Left lung (tissue), 10 donors: Measurements from ENCODE around the gene MSX2. TPM values are rescaled to one million over a fixed set of nuclear protein-coding genes. Genes with fewer than 3 reads are reported as not detected.
A peak's percentile ranks its signal among the peaks of the same experiment; 100 is the strongest.

Experiments used
- ATAC-seq: fragments of 200-7000 bp; cut with Tn5 transposase; one replicate; pipeline ENCODE4 v1.9.1; 2020; ENCODE audit warnings: moderate library complexity
- DNase-seq, 4 donors: peaks; one replicate each; pipeline ENCODE4 v3.0.0-alpha.2; 2013 to 2020
- H3K27ac ChIP-seq, 2 donors: fragments of 200-600 bp; sonication (generic) in 1 of 2; one replicate each; pipeline versions ENCODE4 v1.5.0 to v1.8.0; 2020 to 2021
- H3K27me3 ChIP-seq, 2 donors: fragments of 200-600 bp; sonication (generic) in 1 of 2; one replicate each; pipeline versions ENCODE4 v1.5.0 to v1.8.0; 2020 to 2021
- H3K36me3 ChIP-seq, 2 donors: fragments of 200-600 bp; sonication (generic) in 1 of 2; one replicate each; pipeline versions ENCODE4 v1.5.0 to v1.8.0; 2020 to 2021
- H3K4me1 ChIP-seq, 2 donors: fragments of 200-600 bp; one replicate each; pipeline ENCODE4 v1.8.0; 2021
- H3K4me3 ChIP-seq, 2 donors: fragments of 200-600 bp; sonication (generic) in 1 of 2; one replicate each; pipeline versions ENCODE4 v1.5.0 to v1.8.0; 2020 to 2021; ENCODE audit warnings: mild to moderate bottlenecking in 1 of 2
- H3K9me3 ChIP-seq, 2 donors: fragments of 200-600 bp; sonication (generic) in 1 of 2; one replicate each; pipeline versions ENCODE4 v1.5.0 to v1.8.0; 2020 to 2021
- CTCF ChIP-seq, 2 donors: fragments of 200-600 bp; sonication (generic) in 1 of 2; IDR thresholded peaks; one replicate each; pipeline versions ENCODE4 v1.5.0 to v1.8.0; 2021; ENCODE audit warnings: antibody characterized with exemption in 2 of 2
- intact Hi-C, 2 donors: fragments of 100-400 bp; cut with DNase I; formaldehyde crosslinking; loops; one replicate each; pipeline versions ENCODE4 v1.11.2 to v1.14.2; 2022
- polyA plus RNA-seq, 6 donors: library from polyadenylated mRNA; unstranded; fragments of 120-200 nt; gene quantifications; one replicate each; pipeline ENCODE4 v1.2.1, GENCODE V29; 2013; ENCODE audit not compliant: insufficient read length in 6 of 6
- total RNA-seq, 2 donors: library from RNA; stranded (reverse); fragmentation: NEBNext Ultra II Directional; extraction: Animal tissue kit (Norgen Biotek cat#: 25700); gene quantifications; one replicate each; pipeline ENCODE4 v1.2.1, GENCODE V29; 2021
- donor health status: DM: no; HTN: yes; CAD: no.
- donor health status: DM: no; HTN: no; CAD: no.

The MSX2 gene
- total and polyA plus RNA-seq, 8 donors: 0.70 to 2.2 (median 1.3) TPM

- H3K4me3 ChIP-seq: no peak overlapping the region
- no peak for TF ChIP-seq CTCF (IDR thresholded peaks at IDR 0.05)
- peak in 1 of 4 donors; percentile 50 for DNase-seq
- ATAC-seq: no peak
- H3K4me1 ChIP-seq: no peaks in the 10 kb centered on the region
- H3K27me3 ChIP-seq: peaks cover 0 to 5% of the 10 kb centered on the region in 2 donors
- no peaks in the 10 kb centered on the region for H3K9me3 ChIP-seq
- intact Hi-C loops: no loop called here
- no peaks in the 10 kb centered on the region for H3K36me3 ChIP-seq
- H3K27ac ChIP-seq: no peak overlapping the region
These were observed 39.9 kb downstream of the MSX2 start for GRCh38 chr5:174764309-174764708.

- intact Hi-C loops: no loop called here
- ATAC-seq: no peak
- H3K27ac ChIP-seq: no peak overlapping the region
- no peaks in the 10 kb centered on the region for H3K9me3 ChIP-seq
- H3K36me3 ChIP-seq: no peaks in the 10 kb centered on the region
- peaks cover 0 to 5% of the 10 kb centered on the region in 2 donors for H3K27me3 ChIP-seq
- no peak for TF ChIP-seq CTCF (IDR thresholded peaks at IDR 0.05)
- no peak for DNase-seq
- H3K4me1 ChIP-seq: no peaks in the 10 kb centered on the region
- no peak overlapping the region for H3K4me3 ChIP-seq
These were observed 41.2 kb downstream of the MSX2 start for GRCh38 chr5:174765540-174765939.

- Histone ChIP-seq H3K27ac (no peak overlapping the region), H3K36me3 (no peaks in the 10 kb centered on the region), H3K4me1 (no peaks in the 10 kb centered on the region), H3K27me3 (no peaks in the 10 kb centered on the region), H3K4me3 (no peak overlapping the region), H3K9me3 (peaks cover 0 to 4% of the 10 kb centered on the region in 2 donors)
- no peak for TF ChIP-seq CTCF (IDR thresholded peaks at IDR 0.05)
- intact Hi-C loops: no loop called here
- no peak for ATAC-seq
- no peak for DNase-seq
These were observed 43.3 kb downstream of the MSX2 start for GRCh38 chr5:174767670-174768069.

- Histone ChIP-seq H3K27me3 (no peaks in the 10 kb centered on the region), H3K27ac (no peak overlapping the region), H3K4me3 (no peak overlapping the region), H3K9me3 (peaks cover 0 to 4% of the 10 kb centered on the region in 2 donors), H3K36me3 (no peaks in the 10 kb centered on the region), H3K4me1 (no peaks in the 10 kb centered on the region)
- intact Hi-C loops: no loop called here
- DNase-seq (no peak), ATAC-seq (no peak)
- no peak for TF ChIP-seq CTCF (IDR thresholded peaks at IDR 0.05)
These were observed 44.6 kb downstream of the MSX2 start for GRCh38 chr5:174769005-174769404.

- Histone ChIP-seq H3K27me3 (peaks cover 0 to 15% of the 10 kb centered on the region in 2 donors), H3K36me3 (no peaks in the 10 kb centered on the region), H3K9me3 (peaks cover 0 to 4% of the 10 kb centered on the region in 2 donors), H3K4me1 (no peaks in the 10 kb centered on the region), H3K4me3 (no peak overlapping the region), H3K27ac (no peak overlapping the region)
- intact Hi-C loops: no loop called here
- DNase-seq (no peak), ATAC-seq (no peak)
- no peak for TF ChIP-seq CTCF (IDR thresholded peaks at IDR 0.05)
These were observed 49.0 kb downstream of the MSX2 start for GRCh38 chr5:174773371-174773770.
